ENCODE results near the gene ARHGAP36. TPM values are rescaled to one million over a fixed set of nuclear protein-coding genes. Genes with fewer than 3 reads are reported as not detected.

The ARHGAP36 gene
- total and polyA plus RNA-seq, 2 of the 8 experiments (the other 6 are each of a cell fraction or from before 2014, with no cell fraction given): 0.32 to 0.38 TPM

GRCh38 chrX:131063613-131064012 lies 5.5 kb downstream of the ARHGAP36 start:
- Histone ChIP-seq H3K23ac (ENCODE audit: insufficient read length) (no peak overlapping the region), H3K4me3 (ENCODE audit: extremely low read depth in 1 of 4, insufficient read depth in 2 of 4, low read depth in 3 of 4, low read length in 4 of 4) (no peak overlapping the region), H2BK15ac (ENCODE audit: low read length) (no peak overlapping the region), H3K4me1 (replicated peaks in 1 of 4; ENCODE audit: control insufficient read depth in 3 of 4, insufficient read depth in 4 of 4, low read length in 3 of 4) (peaks cover 2 to 5% (median 5%) of the 10 kb centered on the region in 4 experiments; a peak in 6 of 7 replicates), H3K27me3 (replicated peaks in 1 of 4; ENCODE audit: control insufficient read depth in 3 of 4, extremely low read depth in 1 of 4, insufficient read depth in 3 of 4, low read length in 3 of 4) (peaks cover 2 to 17% (median 14%) of the 10 kb centered on the region in 4 experiments), H4K8ac (ENCODE audit: extremely low read depth, insufficient read depth, low read length) (no peak overlapping the region), H2AK5ac (ENCODE audit: low read depth, low read length) (no peak overlapping the region), H3K56ac (replicated peaks; ENCODE audit: insufficient read length, low read depth, low read length) (no peak overlapping the region), H2BK5ac (ENCODE audit: low read depth, low read length) (no peak overlapping the region), H3K4ac (replicated peaks; ENCODE audit: insufficient read length, low read depth, low read length) (no peak overlapping the region), H2BK12ac (ENCODE audit: low read depth, low read length) (no peak overlapping the region), H3K79me1 (ENCODE audit: low read depth, low read length) (no peaks in the 10 kb centered on the region), H3K18ac (ENCODE audit: extremely low read depth, low read length) (no peak overlapping the region), H4K5ac (ENCODE audit: insufficient read length, low read depth, low read length) (no peak overlapping the region), H3K36me3 (ENCODE audit: control insufficient read depth in 2 of 4, insufficient read depth in 4 of 4, low read length in 3 of 4) (no peaks in the 10 kb centered on the region), H2BK120ac (replicated peaks; ENCODE audit: low read depth, low read length) (no peak overlapping the region), H4K20me1 (replicated peaks in 1 of 2; ENCODE audit: control insufficient read depth in 1 of 2, insufficient read depth in 2 of 2, low read length in 2 of 2) (peaks cover 0 to 4% of the 10 kb centered on the region in 2 experiments), H3K9me3 (ENCODE audit: insufficient read depth in 2 of 2, low read depth in 1 of 2, low read length in 1 of 2) (no peaks in the 10 kb centered on the region), H3K79me2 (ENCODE audit: control insufficient read depth in 1 of 2, insufficient read depth in 2 of 2, low read length in 2 of 2) (no peaks in the 10 kb centered on the region), H3K14ac (ENCODE audit: insufficient read length) (no peak overlapping the region), H3K4me2 (ENCODE audit: insufficient read depth in 1 of 2, low read depth in 2 of 2, low read length in 2 of 2) (no peak overlapping the region), H3K9ac (replicated peaks in 1 of 4; ENCODE audit: extremely low read depth in 1 of 4, low read depth in 3 of 4, low read length in 3 of 4) (no peak overlapping the region), H3K23me2 (ENCODE audit: low read depth, low read length) (peaks cover 10% of the 10 kb centered on the region), H4K91ac (replicated peaks; ENCODE audit: insufficient read length, low read length) (no peak overlapping the region), H2BK20ac (ENCODE audit: low read length) (no peak overlapping the region), H3K27ac (ENCODE audit: low read depth, low read length) (no peak overlapping the region), H2AFZ (ENCODE audit: low read length) (no peak overlapping the region)
- FAIRE-seq: peak; percentile 7
- CTCF ChIA-PET (ENCODE audit: partially characterized antibody): interaction anchor here (1.0 to 1.8 kb wide), 7 partner anchors 9 to 302 kb away, joined by 3 to 8 read pairs (median 4); no protein-coding TSS in a partner anchor
- POLR2A ChIA-PET (ENCODE audit: partially characterized antibody): no interaction called here
- TF ChIP-seq RFX5 (IDR thresholded peaks at IDR 0.05; ENCODE audit: borderline replicate concordance, low read depth, low read length) (no peak), CTCF (IDR thresholded peaks at IDR 0.05; ENCODE audit: control extremely low read depth in 1 of 3, insufficient read depth in 1 of 3, low read depth in 1 of 3, low read length in 3 of 3) (peak in 2 of 3 experiments; percentile 44 to 47; a peak in 3 of 4 replicates), RAD21 (IDR thresholded peaks at IDR 0.05 in 1 of 2, conservative IDR thresholded peaks at IDR 0.05 in 1 of 2; ENCODE audit: low read depth in 2 of 2, low read length in 2 of 2) (peak; percentile 44 to 57; a peak in 3 of 4 replicates)
- WGBS, 2 experiments (ENCODE audit: extremely low coverage in 1 of 2, insufficient coverage in 1 of 2, insufficient read length in 1 of 2, insufficient replicate concordance in 2 of 2, low coverage in 1 of 2, low lambda C conversion rate in 2 of 2, missing lambda C conversion rate in 1 of 2): 83% methylated on average over 1 of the region's 3 CpGs; no CpG with 5 or more reads in 1 of the 2 experiments
- no peak for DNase-seq (ENCODE audit: low read depth in 1 of 2, low spot score in 2 of 2)
